Neutrophil (primary cell): ENCODE data around the gene TSHZ1.
A peak's percentile ranks its signal among the peaks of the same experiment; 100 is the strongest.

Experiments used
- H3K27ac ChIP-seq: fragments of 200-600 bp; sonication (generic); 2 replicates; pipeline ENCODE4 v1.5.1; 2016; ENCODE audit warnings: mild to moderate bottlenecking, moderate library complexity
- H3K27me3 ChIP-seq: fragments of 200-600 bp; sonication (generic); 2 replicates; pipeline ENCODE4 v1.6.0; 2016; ENCODE audit warnings: mild to moderate bottlenecking
- H3K36me3 ChIP-seq: fragments of 200-600 bp; sonication (generic); 2 replicates; pipeline ENCODE4 v1.5.1; 2017
- H3K4me1 ChIP-seq, 2 experiments: fragments of 200-600 bp in 1 of 2; sonication (generic) in 1 of 2; 1 replicate in 1 of 2; 2 replicates in 1 of 2; pipeline versions ENCODE4 v1.5.1 to v1.6.1; 2013 to 2016; ENCODE audit warnings: low read depth in 1 of 2, low read length in 1 of 2, mild to moderate bottlenecking in 1 of 2, moderate library complexity in 1 of 2; ENCODE audit not compliant: control insufficient read depth in 1 of 2, insufficient read depth in 1 of 2
- H3K4me3 ChIP-seq, 2 experiments: fragments of 200-600 bp in 1 of 2; sonication (generic) in 1 of 2; 1 replicate in 1 of 2; 2 replicates in 1 of 2; pipeline ENCODE4 v1.5.1; 2013 to 2016; ENCODE audit warnings: low read depth in 1 of 2, low read length in 1 of 2, mild to moderate bottlenecking in 1 of 2, moderate library complexity in 1 of 2
- H3K9me3 ChIP-seq: fragments of 200-600 bp; sonication (generic); 2 replicates; pipeline ENCODE4 v1.5.1; 2016
- CTCF ChIP-seq: fragments of 200-600 bp; sonication (generic); IDR thresholded peaks from 2 replicates; pipeline ENCODE4 v1.5.1; 2016; ENCODE audit warnings: antibody characterized with exemption

The TSHZ1 gene

GRCh38 chr18:75244351-75245313, 34.0 kb downstream of the TSHZ1 start:
- Histone ChIP-seq H3K4me1 (peaks cover 24 to 26% of the 10 kb centered on the region in 2 experiments), H3K27ac (no peak overlapping the region), H3K27me3 (no peaks in the 10 kb centered on the region)

GRCh38 chr18:75246721-75247610, 36.4 kb downstream of the TSHZ1 start:
- Histone ChIP-seq H3K4me3 (peak overlapping the region; percentile 35 to 61), H3K4me1 (peaks cover 26 to 29% of the 10 kb centered on the region in 2 experiments), H3K36me3 (no peaks in the 10 kb centered on the region), H3K9me3 (no peaks in the 10 kb centered on the region), H3K27ac (peak overlapping the region; percentile 73), H3K27me3 (no peaks in the 10 kb centered on the region)
- no peak for TF ChIP-seq CTCF

More at GRCh38 chr18:75244351-75245313, 34.0 kb downstream of the TSHZ1 start:
- no peak for TF ChIP-seq CTCF
- no peaks in the 10 kb centered on the region for H3K9me3 ChIP-seq
- no peak overlapping the region for H3K4me3 ChIP-seq
- no peaks in the 10 kb centered on the region for H3K36me3 ChIP-seq

- no peaks in the 10 kb centered on the region for H3K27me3 ChIP-seq
- peaks cover 26 to 29% of the 10 kb centered on the region in 2 experiments for H3K4me1 ChIP-seq
- no peaks in the 10 kb centered on the region for H3K36me3 ChIP-seq
- TF ChIP-seq CTCF: no peak
- peak overlapping the region; percentile 73 for H3K27ac ChIP-seq
- peak overlapping the region; percentile 35 to 61 for H3K4me3 ChIP-seq
- H3K9me3 ChIP-seq: no peaks in the 10 kb centered on the region
These were observed 37.2 kb downstream of the TSHZ1 start for GRCh38 chr18:75247611-75248421.

- Histone ChIP-seq H3K4me1 (peaks cover 26 to 29% of the 10 kb centered on the region in 2 experiments), H3K9me3 (no peaks in the 10 kb centered on the region), H3K27me3 (no peaks in the 10 kb centered on the region), H3K4me3 (peak overlapping the region in 1 of 2 experiments; percentile 35), H3K36me3 (no peaks in the 10 kb centered on the region), H3K27ac (peak overlapping the region; percentile 73)
- TF ChIP-seq CTCF: no peak
These were observed 38.0 kb downstream of the TSHZ1 start for GRCh38 chr18:75248426-75249174.
